K562 (cell line): ENCODE results near the gene FCHO2. TPM values are rescaled to one million over a fixed set of nuclear protein-coding genes. Genes with fewer than 3 reads are reported as not detected.

Experiments
- ATAC-seq: fragments of 200-7000 bp; cut with Tn5 transposase; 3 replicates; pipeline ENCODE4 v1.9.1; 2020; ENCODE audit warnings: moderate library complexity
- BruUV-seq: library from RNA; stranded (reverse); fragments of 400-500 nt; replicated peaks from 2 replicates; lab custom pipeline; 2021; lab: Mats Ljungman, UMichigan
- CTCF ChIA-PET: fragments of 300-600 bp; formaldehyde crosslinking; extraction: SDS; loops from one replicate; lab custom pipeline; 2021; ENCODE audit warnings: low intra/inter-chr PET ratio; lab: Yijun Ruan, JAX
- POLR2A ChIA-PET: fragments of 300-600, 350-650 bp; sonication (Branson Sonifier 250); formaldehyde crosslinking; extraction: SDS; loops from one replicate; lab custom pipeline; 2021; ENCODE audit warnings: antibody characterized with exemption, inconsistent platforms; lab: Yijun Ruan, JAX
- DNase-seq, 4 experiments: peaks; one replicate each; pipeline versions ENCODE4 v3.0.0 to v3.0.0-alpha.2; 2011 to 2018; ENCODE audit warnings: low spot score in 3 of 4, mixed read lengths in 3 of 4; ENCODE audit errors: extremely low read depth in 1 of 4
- FAIRE-seq: peaks from 2 replicates; lab custom pipeline; 2011; peaks lifted over from hg19 to GRCh38; lab: Jason Lieb, UNC
- H2AFZ ChIP-seq: 2 replicates; pipeline ENCODE4 v1.6.0; 2011; ENCODE audit warnings: low read depth, low read length, control low read depth, inconsistent platforms
- H3K27ac ChIP-seq: fragments of 200-600 bp; 3 replicates; pipeline ENCODE4 v1.8.0; 2011; ENCODE audit warnings: low read depth, mild to moderate bottlenecking, control low read depth, inconsistent platforms, low read length, moderate library complexity, mixed read lengths; ENCODE audit errors: extremely low read depth
- H3K27me3 ChIP-seq, 2 experiments: fragments of 300-600 bp in 1 of 2; 2 replicates in 1 of 2; 3 replicates in 1 of 2; pipeline versions ENCODE4 v1.6.0 to v1.8.0; 2011; ENCODE audit warnings: inconsistent platforms in 2 of 2, low read length in 2 of 2, mild to moderate bottlenecking in 1 of 2, mixed read lengths in 1 of 2, moderate library complexity in 1 of 2; ENCODE audit not compliant: control insufficient read depth in 2 of 2, insufficient read depth in 2 of 2
- H3K36me3 ChIP-seq: fragments of 300-600 bp; 3 replicates; pipeline ENCODE4 v1.8.0; 2011; ENCODE audit warnings: mild to moderate bottlenecking, low read length, inconsistent platforms; ENCODE audit not compliant: control insufficient read depth, insufficient read depth
- H3K4me1 ChIP-seq, 2 experiments: fragments of 200-600 bp in 1 of 2; replicated peaks in 1 of 2; 2 replicates in 1 of 2; 3 replicates in 1 of 2; pipeline versions ENCODE4 v1.5.1 to v1.8.0; 2011; ENCODE audit warnings: inconsistent platforms in 2 of 2, low read length in 2 of 2, mild to moderate bottlenecking in 1 of 2, mixed read lengths in 1 of 2, moderate library complexity in 1 of 2; ENCODE audit not compliant: control insufficient read depth in 2 of 2, insufficient read depth in 2 of 2
- H3K4me2 ChIP-seq: 2 replicates; pipeline ENCODE4 v1.6.1; 2011; ENCODE audit warnings: low read length, control low read depth, inconsistent platforms, mixed read lengths; ENCODE audit not compliant: insufficient read depth
- H3K4me3 ChIP-seq: fragments of 200-600 bp; sonication (generic), shearing (Covaris generic); 2 replicates; pipeline ENCODE4 v1.5.1; 2016; ENCODE audit warnings: control low read depth, inconsistent platforms
- H3K79me2 ChIP-seq: fragments of 200-600 bp; 3 replicates; pipeline ENCODE4 v1.8.0; 2011; ENCODE audit warnings: low read length, inconsistent platforms; ENCODE audit not compliant: control insufficient read depth, insufficient read depth
- H3K9ac ChIP-seq, 2 experiments: 2 replicates each; pipeline versions ENCODE4 v1.6.0 to v1.6.1; 2011; ENCODE audit warnings: low read depth in 2 of 2, low read length in 2 of 2, control low read depth in 1 of 2, inconsistent platforms in 1 of 2, mild to moderate bottlenecking in 1 of 2, mixed read lengths in 1 of 2; ENCODE audit not compliant: insufficient read depth in 1 of 2
- H3K9me1 ChIP-seq: one replicate; pipeline ENCODE4 v1.6.0; 2011; ENCODE audit warnings: inconsistent platforms, mild to moderate bottlenecking, low read length, moderate library complexity; ENCODE audit not compliant: control insufficient read depth, insufficient read depth
- H3K9me3 ChIP-seq: replicated peaks from 2 replicates; pipeline ENCODE4 v1.5.1; 2011; ENCODE audit warnings: low read depth, low read length, inconsistent platforms; ENCODE audit not compliant: control insufficient read depth, insufficient read depth
- H4K20me1 ChIP-seq: replicated peaks from 2 replicates; pipeline ENCODE4 v1.6.1; 2011; ENCODE audit warnings: low read length, inconsistent platforms, mixed read lengths; ENCODE audit not compliant: control insufficient read depth, insufficient read depth
- CAMTA2 ChIP-seq: fragments of 250-450 bp; sonication (Bioruptor Pico); conservative IDR thresholded peaks from 2 replicates; pipeline ENCODE4 v1.5.1; 2022
- CBX5 ChIP-seq: IDR thresholded peaks from 2 replicates; pipeline ENCODE4 v1.6.1; 2014; ENCODE audit warnings: low read depth, borderline replicate concordance
- ERF ChIP-seq: fragments of 450-650 bp; formaldehyde crosslinking; IDR thresholded peaks from 2 replicates; pipeline ENCODE4 v1.4.0; 2020; ENCODE audit warnings: mild to moderate bottlenecking, mixed read lengths
- FOXK2 ChIP-seq, 2 experiments: fragments of 450-650 bp; IDR thresholded peaks in 1 of 2; conservative IDR thresholded peaks in 1 of 2; 2 replicates each; pipeline ENCODE4 v1.6.1; 2016; ENCODE audit warnings: low read depth in 2 of 2, mild to moderate bottlenecking in 1 of 2
- MCM3 ChIP-seq: fragments of 450-650 bp; IDR thresholded peaks from 2 replicates; pipeline ENCODE4 v1.6.1; 2016
- NFIC ChIP-seq: fragments of 450-650 bp; IDR thresholded peaks from 2 replicates; pipeline ENCODE4 v1.6.1; 2017; ENCODE audit warnings: mild to moderate bottlenecking, inconsistent platforms
- PTBP1 ChIP-seq: fragments of 200-400 bp; formaldehyde crosslinking; IDR thresholded peaks from 2 replicates; pipeline ENCODE4 v1.6.1; 2017; ENCODE audit warnings: low read depth, low read length
- ZNF175 ChIP-seq: fragments of 200-800 bp; sonication (Bioruptor generic); IDR thresholded peaks from 2 replicates; pipeline ENCODE4 v1.6.1; 2016; ENCODE audit warnings: low read depth, mild to moderate bottlenecking, missing genetic modification characterization, missing compliant biosample characterization
- ZSCAN29 ChIP-seq: fragments of 450-650 bp; IDR thresholded peaks from 2 replicates; pipeline ENCODE4 v1.6.1; 2017
- WGBS: fragments of 100-300 bp; shearing (Covaris generic); methylation state at CpG from one replicate; pipeline ENCODE4 v1.1.6; 2016; ENCODE audit warnings: low coverage, mixed read lengths; ENCODE audit not compliant: insufficient coverage; ENCODE audit errors: missing lambda C conversion rate; 5-methylcytosine and 5-hydroxymethylcytosine counted together
- in situ Hi-C: fragments of 300-500 bp; cut with MboI; formaldehyde crosslinking; loops from 4 replicates; pipeline ENCODE4 v1.15.0; 2018; ENCODE audit warnings: inconsistent platforms, mixed read lengths
- intact Hi-C: fragments of 100-400 bp; cut with micrococcal nuclease; formaldehyde crosslinking; loops from 2 replicates; pipeline ENCODE4 v1.14.2; 2022
- polyA plus RNA-seq, 8 experiments: library from polyadenylated mRNA; depleted of rRNA in 4 of 8; stranded (reverse) in 5 of 8; unstranded in 3 of 8; fragments of >200 nt; fragmentation: Nextera tagmentation in 2 of 8; fragmentation: Illumina TruSeq in 1 of 8; extraction: Ambion mirVana in 2 of 8; extraction: Trizol in 1 of 8; gene quantifications; 2 replicates each; pipeline versions ENCODE4 v1.2.1 to v1.2.3, GENCODE V29; 2011 to 2014; ENCODE audit warnings: inconsistent platforms in 1 of 8, missing spikeins in 1 of 8
- total RNA-seq, 7 experiments: library from RNA; depleted of rRNA in 6 of 7; stranded (reverse); fragments of >200 nt in 6 of 7; fragmentation: Illumina TruSeq in 2 of 7; extraction: Trizol in 2 of 7; gene quantifications; 2 replicates each; pipeline versions ENCODE4 v1.2.1 to v1.2.3, GENCODE V29; 2011 to 2021; ENCODE audit warnings: low replicate concordance in 1 of 7
- TF ChIP-seq, protein P1 (sequence below): fragments of 150-350 bp; conservative IDR thresholded peaks from 2 replicates; pipeline ENCODE4 v1.6.1; 2014; ENCODE audit warnings: low read length
- TF ChIP-seq, protein P2 (sequence below): sonication (generic); formaldehyde crosslinking; IDR thresholded peaks from 2 replicates; pipeline ENCODE4 v1.8.0; 2023; ENCODE audit warnings: mild to moderate bottlenecking, missing genetic modification reagents

FCHO2 gene
- total and polyA plus RNA-seq, 9 of the 15 experiments (the other 6 are each of a cell fraction or from before 2014, with no cell fraction given): 4.4 to 13.4 (median 8.3) TPM

DNA sequence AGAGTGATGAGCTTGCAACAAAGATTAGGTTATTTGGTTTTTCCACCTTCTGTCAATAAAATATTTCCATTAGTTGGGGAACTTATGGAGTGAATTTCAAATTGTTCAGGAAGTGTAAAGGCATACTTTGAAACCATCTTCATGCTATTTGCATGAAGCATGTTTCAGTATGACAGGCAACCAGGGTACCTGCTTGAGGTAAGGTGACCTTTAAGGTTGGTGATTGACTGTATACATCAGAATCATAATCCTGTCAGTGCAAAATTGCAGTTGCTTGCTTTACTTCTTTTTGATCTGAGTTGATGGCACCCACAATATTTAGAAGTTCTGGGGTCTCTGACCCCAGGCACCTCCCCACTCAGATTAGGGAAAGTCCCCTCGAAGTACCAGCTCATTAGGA, 138.6 kb downstream of the FCHO2 start:
- Histone ChIP-seq H3K4me1 (peaks cover 0 to 4% of the 10 kb centered on the region in 2 experiments; a peak in 2 of 5 replicates), H3K4me3 (no peak overlapping the region), H3K36me3 (no peaks in the 10 kb centered on the region), H3K27me3 (no peaks in the 10 kb centered on the region), H3K4me2 (no peak overlapping the region), H3K9me3 (no peaks in the 10 kb centered on the region), H3K9me1 (no peaks in the 10 kb centered on the region), H2AFZ (no peak overlapping the region), H4K20me1 (no peaks in the 10 kb centered on the region), H3K27ac (no peak overlapping the region), H3K9ac (no peak overlapping the region), H3K79me2 (no peaks in the 10 kb centered on the region)
- DNase-seq (no peak), ATAC-seq (no peak), FAIRE-seq (no peak)
- intact Hi-C loops: no loop called here
- WGBS: 64% methylated on average over 1 of the region's 1 CpG
- ChIA-PET POLR2A (interaction anchor here (0.5 to 1.6 kb wide), 5 partner anchors 8 to 61 kb away, joined by 3 read pairs; no protein-coding TSS in a partner anchor), CTCF (no interaction called here)
- no TSS peak for BruUV-seq
- in situ Hi-C loops: no loop called here
- TF ChIP-seq ERF (CRISPR knock-in tag) (no peak), PTBP1 (no peak), NFIC (no peak), ZNF175 (CRISPR knock-in tag) (no peak), CAMTA2 (CRISPR knock-in tag) (no peak), FOXK2 (conservative IDR thresholded peaks at IDR 0.05 in 1 of 2, IDR thresholded peaks at IDR 0.05 in 1 of 2; ENCODE audit: low read depth in 2 of 2) (no peak), CBX5 (no peak), MCM3 (no peak), ZSCAN29 (no peak)
- TF ChIP-seq, protein P1, sequence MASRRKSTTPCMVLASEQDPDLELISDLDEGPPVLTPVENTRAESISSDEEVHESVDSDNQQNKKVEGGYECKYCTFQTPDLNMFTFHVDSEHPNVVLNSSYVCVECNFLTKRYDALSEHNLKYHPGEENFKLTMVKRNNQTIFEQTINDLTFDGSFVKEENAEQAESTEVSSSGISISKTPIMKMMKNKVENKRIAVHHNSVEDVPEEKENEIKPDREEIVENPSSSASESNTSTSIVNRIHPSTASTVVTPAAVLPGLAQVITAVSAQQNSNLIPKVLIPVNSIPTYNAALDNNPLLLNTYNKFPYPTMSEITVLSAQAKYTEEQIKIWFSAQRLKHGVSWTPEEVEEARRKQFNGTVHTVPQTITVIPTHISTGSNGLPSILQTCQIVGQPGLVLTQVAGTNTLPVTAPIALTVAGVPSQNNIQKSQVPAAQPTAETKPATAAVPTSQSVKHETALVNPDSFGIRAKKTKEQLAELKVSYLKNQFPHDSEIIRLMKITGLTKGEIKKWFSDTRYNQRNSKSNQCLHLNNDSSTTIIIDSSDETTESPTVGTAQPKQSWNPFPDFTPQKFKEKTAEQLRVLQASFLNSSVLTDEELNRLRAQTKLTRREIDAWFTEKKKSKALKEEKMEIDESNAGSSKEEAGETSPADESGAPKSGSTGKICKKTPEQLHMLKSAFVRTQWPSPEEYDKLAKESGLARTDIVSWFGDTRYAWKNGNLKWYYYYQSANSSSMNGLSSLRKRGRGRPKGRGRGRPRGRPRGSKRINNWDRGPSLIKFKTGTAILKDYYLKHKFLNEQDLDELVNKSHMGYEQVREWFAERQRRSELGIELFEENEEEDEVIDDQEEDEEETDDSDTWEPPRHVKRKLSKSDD: no peak
- TF ChIP-seq, protein P2, sequence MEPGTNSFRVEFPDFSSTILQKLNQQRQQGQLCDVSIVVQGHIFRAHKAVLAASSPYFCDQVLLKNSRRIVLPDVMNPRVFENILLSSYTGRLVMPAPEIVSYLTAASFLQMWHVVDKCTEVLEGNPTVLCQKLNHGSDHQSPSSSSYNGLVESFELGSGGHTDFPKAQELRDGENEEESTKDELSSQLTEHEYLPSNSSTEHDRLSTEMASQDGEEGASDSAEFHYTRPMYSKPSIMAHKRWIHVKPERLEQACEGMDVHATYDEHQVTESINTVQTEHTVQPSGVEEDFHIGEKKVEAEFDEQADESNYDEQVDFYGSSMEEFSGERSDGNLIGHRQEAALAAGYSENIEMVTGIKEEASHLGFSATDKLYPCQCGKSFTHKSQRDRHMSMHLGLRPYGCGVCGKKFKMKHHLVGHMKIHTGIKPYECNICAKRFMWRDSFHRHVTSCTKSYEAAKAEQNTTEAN: no peak
